HEK293 (cell line): Measurements from ENCODE around the gene SP8.
A peak's percentile ranks its signal among the peaks of the same experiment; 100 is the strongest.

ENCODE experiments used
- BCL11B ChIP-seq: fragments of 450-650 bp; formaldehyde crosslinking; IDR thresholded peaks from 2 replicates; pipeline ENCODE4 v1.5.1; 2016; ENCODE audit warnings: low read depth, missing biosample characterization, missing genetic modification characterization
- BCL6B ChIP-seq: fragments of 450-650 bp; formaldehyde crosslinking; IDR thresholded peaks from 2 replicates; pipeline ENCODE4 v1.5.1; 2017; ENCODE audit warnings: missing biosample characterization, missing genetic modification characterization
- EGR2 ChIP-seq: fragments of 450-650 bp; formaldehyde crosslinking; IDR thresholded peaks from 2 replicates; pipeline ENCODE4 v1.5.1; 2016; ENCODE audit warnings: low read depth, missing biosample characterization, missing genetic modification characterization
- GLIS1 ChIP-seq: fragments of 450-650 bp; formaldehyde crosslinking; IDR thresholded peaks from 2 replicates; pipeline ENCODE4 v1.5.1; 2016; ENCODE audit warnings: missing biosample characterization, missing genetic modification characterization
- RBAK ChIP-seq: fragments of 450-650 bp; formaldehyde crosslinking; IDR thresholded peaks from 2 replicates; pipeline ENCODE4 v1.5.1; 2016; ENCODE audit warnings: missing biosample characterization, missing genetic modification characterization
- SCRT1 ChIP-seq: fragments of 450-650 bp; formaldehyde crosslinking; IDR thresholded peaks from 2 replicates; pipeline ENCODE4 v1.5.1; 2016; ENCODE audit warnings: missing biosample characterization, missing genetic modification characterization, borderline replicate concordance
- YY1 ChIP-seq: fragments of 450-650 bp; formaldehyde crosslinking; IDR thresholded peaks from 2 replicates; pipeline ENCODE4 v1.5.1; 2018; ENCODE audit warnings: missing biosample characterization, missing genetic modification characterization
- ZBTB8A ChIP-seq: fragments of 450-650 bp; formaldehyde crosslinking; IDR thresholded peaks from 2 replicates; pipeline ENCODE4 v1.5.1; 2016; ENCODE audit warnings: missing biosample characterization, missing genetic modification characterization
- ZEB2 ChIP-seq: fragments of 450-650 bp; formaldehyde crosslinking; IDR thresholded peaks from 2 replicates; pipeline ENCODE4 v1.5.1; 2016; ENCODE audit warnings: missing biosample characterization, missing genetic modification characterization
- ZNF146 ChIP-seq: fragments of 450-650 bp; formaldehyde crosslinking; IDR thresholded peaks from 2 replicates; pipeline ENCODE4 v1.5.1; 2016; ENCODE audit warnings: missing biosample characterization, missing genetic modification characterization
- ZNF19 ChIP-seq: fragments of 450-650 bp; formaldehyde crosslinking; IDR thresholded peaks from 2 replicates; pipeline ENCODE4; 2016; ENCODE audit warnings: missing biosample characterization, missing genetic modification characterization, low read depth
- ZNF2 ChIP-seq: fragments of 450-650 bp; formaldehyde crosslinking; IDR thresholded peaks from 2 replicates; pipeline ENCODE4 v1.5.1; 2016; ENCODE audit warnings: missing biosample characterization, missing genetic modification characterization
- ZNF24 ChIP-seq: fragments of 450-650 bp; formaldehyde crosslinking; IDR thresholded peaks from 2 replicates; pipeline ENCODE4 v1.5.1; 2016; ENCODE audit warnings: missing biosample characterization, missing genetic modification characterization
- ZNF248 ChIP-seq: fragments of 450-650 bp; formaldehyde crosslinking; IDR thresholded peaks from 2 replicates; pipeline ENCODE4 v1.5.1; 2017; ENCODE audit warnings: missing biosample characterization, missing genetic modification characterization
- ZNF274 ChIP-seq, 2 experiments: fragments of 200-500 bp in 1 of 2; fragments of 450-650 bp in 1 of 2; sonication (Bioruptor generic) in 1 of 2; formaldehyde crosslinking in 1 of 2; IDR thresholded peaks; 2 replicates each; pipeline versions ENCODE4 v1.5.1 to v1.6.1; 2014 to 2016; ENCODE audit warnings: borderline replicate concordance in 1 of 2, inconsistent platforms in 1 of 2, low read length in 1 of 2, missing biosample characterization in 1 of 2, missing genetic modification characterization in 1 of 2
- ZNF391 ChIP-seq: fragments of 450-650 bp; formaldehyde crosslinking; IDR thresholded peaks from 2 replicates; pipeline ENCODE4 v1.5.1; 2016; ENCODE audit warnings: low read depth, missing biosample characterization, missing genetic modification characterization, borderline replicate concordance
- ZNF501 ChIP-seq: fragments of 450-650 bp; formaldehyde crosslinking; IDR thresholded peaks from 2 replicates; pipeline ENCODE4 v1.5.1; 2016; ENCODE audit warnings: missing biosample characterization, missing genetic modification characterization
- ZNF555 ChIP-seq: fragments of 450-650 bp; formaldehyde crosslinking; conservative IDR thresholded peaks from 2 replicates; pipeline ENCODE4 v1.5.1; 2017; ENCODE audit warnings: missing biosample characterization, mild to moderate bottlenecking, missing genetic modification characterization, inconsistent platforms
- ZNF600 ChIP-seq: fragments of 450-650 bp; formaldehyde crosslinking; IDR thresholded peaks from 2 replicates; pipeline ENCODE4 v1.5.1; 2016; ENCODE audit warnings: missing biosample characterization, missing genetic modification characterization
- ZNF654 ChIP-seq: fragments of 450-650 bp; formaldehyde crosslinking; IDR thresholded peaks from 2 replicates; pipeline ENCODE4 v1.5.1; 2016; ENCODE audit warnings: low read depth, missing biosample characterization, missing genetic modification characterization
- ZNF776 ChIP-seq: fragments of 450-650 bp; formaldehyde crosslinking; IDR thresholded peaks from 2 replicates; pipeline ENCODE4 v1.5.0; 2017; ENCODE audit warnings: missing biosample characterization, missing genetic modification characterization, borderline replicate concordance
- ZNF785 ChIP-seq: fragments of 450-650 bp; formaldehyde crosslinking; IDR thresholded peaks from 2 replicates; pipeline ENCODE4 v1.5.1; 2016; ENCODE audit warnings: missing biosample characterization, missing genetic modification characterization
- TF ChIP-seq, protein P1 (sequence below): fragments of 450-650 bp; formaldehyde crosslinking; IDR thresholded peaks from 2 replicates; pipeline ENCODE4 v1.5.1; 2016; ENCODE audit warnings: missing biosample characterization, missing genetic modification characterization
- TF ChIP-seq, protein P2 (sequence below): fragments of 450-650 bp; formaldehyde crosslinking; IDR thresholded peaks from 2 replicates; pipeline ENCODE4 v1.5.1; 2016; ENCODE audit warnings: missing biosample characterization, missing genetic modification characterization
- TF ChIP-seq, protein P3 (sequence below): fragments of 450-650 bp; formaldehyde crosslinking; IDR thresholded peaks from 2 replicates; pipeline ENCODE4 v1.5.0; 2017; ENCODE audit warnings: missing biosample characterization, missing genetic modification characterization, borderline replicate concordance
- TF ChIP-seq, protein P4 (sequence below): fragments of 450-650 bp; formaldehyde crosslinking; IDR thresholded peaks from 2 replicates; pipeline ENCODE4 v1.5.1; 2016; ENCODE audit warnings: missing biosample characterization, missing genetic modification characterization
- TF ChIP-seq, protein P5 (sequence below): fragments of 450-650 bp; formaldehyde crosslinking; optimal IDR thresholded peaks from 2 replicates; pipeline ENCODE3; 2016; ENCODE audit warnings: missing biosample characterization, mild to moderate bottlenecking, missing genetic modification characterization

SP8 gene

DNA sequence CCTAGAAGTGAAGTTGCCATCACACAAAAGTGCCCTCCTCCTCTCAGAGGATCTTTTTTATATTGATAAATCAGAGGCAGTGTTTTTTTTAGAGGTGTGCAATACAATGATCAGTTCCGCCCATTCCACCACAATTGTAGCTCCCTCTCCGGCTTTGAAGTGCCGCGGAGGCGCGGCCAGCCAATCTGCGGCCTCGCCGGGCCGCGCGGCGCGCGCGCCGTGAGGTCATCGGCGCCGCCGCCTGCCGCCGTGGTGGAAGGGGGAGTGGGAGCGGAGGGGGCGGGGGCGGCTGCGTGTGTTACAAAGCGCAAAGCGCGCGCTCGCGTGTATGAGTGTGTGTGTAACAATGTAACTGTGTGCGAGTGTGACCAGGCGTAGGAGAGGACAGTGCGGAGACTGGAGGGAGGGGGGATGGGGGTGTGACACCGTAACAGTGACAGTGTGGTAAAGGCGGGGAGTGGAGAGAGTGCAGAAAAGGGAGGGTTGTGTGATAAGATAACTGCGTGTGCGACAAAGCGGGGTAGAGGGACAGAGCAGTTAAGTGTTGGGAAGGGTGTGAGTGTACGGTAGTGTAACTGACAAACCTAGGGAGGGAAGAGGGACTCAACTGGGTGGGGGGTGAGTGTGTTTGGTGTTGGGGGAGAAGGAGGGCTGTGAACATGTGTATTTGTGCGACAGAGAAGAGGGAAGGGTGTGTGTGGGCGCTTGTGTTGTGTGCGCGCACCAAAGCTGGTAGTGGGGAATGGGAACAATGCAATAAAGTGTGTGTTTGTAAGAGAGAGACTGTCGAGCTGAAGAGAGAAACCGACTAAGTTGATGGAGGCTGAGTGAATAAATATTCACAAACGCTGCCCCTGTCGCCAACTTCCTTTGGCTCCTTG is at the start of gene SP8 (continued):
- TF ChIP-seq, protein P1, sequence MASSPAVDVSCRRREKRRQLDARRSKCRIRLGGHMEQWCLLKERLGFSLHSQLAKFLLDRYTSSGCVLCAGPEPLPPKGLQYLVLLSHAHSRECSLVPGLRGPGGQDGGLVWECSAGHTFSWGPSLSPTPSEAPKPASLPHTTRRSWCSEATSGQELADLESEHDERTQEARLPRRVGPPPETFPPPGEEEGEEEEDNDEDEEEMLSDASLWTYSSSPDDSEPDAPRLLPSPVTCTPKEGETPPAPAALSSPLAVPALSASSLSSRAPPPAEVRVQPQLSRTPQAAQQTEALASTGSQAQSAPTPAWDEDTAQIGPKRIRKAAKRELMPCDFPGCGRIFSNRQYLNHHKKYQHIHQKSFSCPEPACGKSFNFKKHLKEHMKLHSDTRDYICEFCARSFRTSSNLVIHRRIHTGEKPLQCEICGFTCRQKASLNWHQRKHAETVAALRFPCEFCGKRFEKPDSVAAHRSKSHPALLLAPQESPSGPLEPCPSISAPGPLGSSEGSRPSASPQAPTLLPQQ (tag by site-specific recombination) = peak; percentile 42; the same call in 1 of the 2 replicates
- TF ChIP-seq ZNF785 (tag by site-specific recombination) (no peak; the same call in 1 of the 2 replicates), ZNF24 (tag by site-specific recombination) (no peak), RBAK (no peak), ZNF2 (tag by site-specific recombination) (0 out of 2 replicates have a peak, but pooled peaks have one; percentile 54), ZNF776 (tag by site-specific recombination) (no peak), ZNF654 (tag by site-specific recombination) (no peak), ZNF555 (tag by site-specific recombination) (no peak), BCL11B (0 out of 2 replicates have a peak, but pooled peaks have one; percentile 18), SCRT1 (tag by site-specific recombination) (no peak), ZNF274 (IDR thresholded peaks at IDR 0.05; ENCODE audit: low read length) (no peak), ZNF274 (tag by site-specific recombination; IDR thresholded peaks at IDR 0.05; ENCODE audit: borderline replicate concordance) (no peak), ZBTB8A (tag by site-specific recombination) (no peak), EGR2 (tag by site-specific recombination) (peak; percentile 91), ZNF391 (tag by site-specific recombination) (0 out of 2 replicates have a peak, but pooled peaks have one; percentile 44), ZNF600 (peak; percentile 84), ZNF248 (tag by site-specific recombination) (no peak), GLIS1 (tag by site-specific recombination) (peak; percentile 26; the same call in 1 of the 2 replicates), ZNF146 (tag by site-specific recombination) (no peak), BCL6B (tag by site-specific recombination) (no peak), YY1 (tag by site-specific recombination) (no peak), ZNF19 (tag by site-specific recombination) (no peak), ZEB2 (peak; percentile 39; the same call in 1 of the 2 replicates), ZNF501 (tag by site-specific recombination) (peak; percentile 72; the same call in 1 of the 2 replicates)
- TF ChIP-seq, protein P2, sequence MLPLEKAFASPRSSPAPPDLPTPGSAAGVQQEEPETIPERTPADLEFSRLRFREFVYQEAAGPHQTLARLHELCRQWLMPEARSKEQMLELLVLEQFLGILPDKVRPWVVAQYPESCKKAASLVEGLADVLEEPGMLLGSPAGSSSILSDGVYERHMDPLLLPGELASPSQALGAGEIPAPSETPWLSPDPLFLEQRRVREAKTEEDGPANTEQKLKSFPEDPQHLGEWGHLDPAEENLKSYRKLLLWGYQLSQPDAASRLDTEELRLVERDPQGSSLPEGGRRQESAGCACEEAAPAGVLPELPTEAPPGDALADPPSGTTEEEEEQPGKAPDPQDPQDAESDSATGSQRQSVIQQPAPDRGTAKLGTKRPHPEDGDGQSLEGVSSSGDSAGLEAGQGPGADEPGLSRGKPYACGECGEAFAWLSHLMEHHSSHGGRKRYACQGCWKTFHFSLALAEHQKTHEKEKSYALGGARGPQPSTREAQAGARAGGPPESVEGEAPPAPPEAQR (tag by site-specific recombination) = no peak
- TF ChIP-seq, protein P3, sequence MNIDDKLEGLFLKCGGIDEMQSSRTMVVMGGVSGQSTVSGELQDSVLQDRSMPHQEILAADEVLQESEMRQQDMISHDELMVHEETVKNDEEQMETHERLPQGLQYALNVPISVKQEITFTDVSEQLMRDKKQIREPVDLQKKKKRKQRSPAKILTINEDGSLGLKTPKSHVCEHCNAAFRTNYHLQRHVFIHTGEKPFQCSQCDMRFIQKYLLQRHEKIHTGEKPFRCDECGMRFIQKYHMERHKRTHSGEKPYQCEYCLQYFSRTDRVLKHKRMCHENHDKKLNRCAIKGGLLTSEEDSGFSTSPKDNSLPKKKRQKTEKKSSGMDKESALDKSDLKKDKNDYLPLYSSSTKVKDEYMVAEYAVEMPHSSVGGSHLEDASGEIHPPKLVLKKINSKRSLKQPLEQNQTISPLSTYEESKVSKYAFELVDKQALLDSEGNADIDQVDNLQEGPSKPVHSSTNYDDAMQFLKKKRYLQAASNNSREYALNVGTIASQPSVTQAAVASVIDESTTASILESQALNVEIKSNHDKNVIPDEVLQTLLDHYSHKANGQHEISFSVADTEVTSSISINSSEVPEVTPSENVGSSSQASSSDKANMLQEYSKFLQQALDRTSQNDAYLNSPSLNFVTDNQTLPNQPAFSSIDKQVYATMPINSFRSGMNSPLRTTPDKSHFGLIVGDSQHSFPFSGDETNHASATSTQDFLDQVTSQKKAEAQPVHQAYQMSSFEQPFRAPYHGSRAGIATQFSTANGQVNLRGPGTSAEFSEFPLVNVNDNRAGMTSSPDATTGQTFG = no peak
- TF ChIP-seq, protein P4, sequence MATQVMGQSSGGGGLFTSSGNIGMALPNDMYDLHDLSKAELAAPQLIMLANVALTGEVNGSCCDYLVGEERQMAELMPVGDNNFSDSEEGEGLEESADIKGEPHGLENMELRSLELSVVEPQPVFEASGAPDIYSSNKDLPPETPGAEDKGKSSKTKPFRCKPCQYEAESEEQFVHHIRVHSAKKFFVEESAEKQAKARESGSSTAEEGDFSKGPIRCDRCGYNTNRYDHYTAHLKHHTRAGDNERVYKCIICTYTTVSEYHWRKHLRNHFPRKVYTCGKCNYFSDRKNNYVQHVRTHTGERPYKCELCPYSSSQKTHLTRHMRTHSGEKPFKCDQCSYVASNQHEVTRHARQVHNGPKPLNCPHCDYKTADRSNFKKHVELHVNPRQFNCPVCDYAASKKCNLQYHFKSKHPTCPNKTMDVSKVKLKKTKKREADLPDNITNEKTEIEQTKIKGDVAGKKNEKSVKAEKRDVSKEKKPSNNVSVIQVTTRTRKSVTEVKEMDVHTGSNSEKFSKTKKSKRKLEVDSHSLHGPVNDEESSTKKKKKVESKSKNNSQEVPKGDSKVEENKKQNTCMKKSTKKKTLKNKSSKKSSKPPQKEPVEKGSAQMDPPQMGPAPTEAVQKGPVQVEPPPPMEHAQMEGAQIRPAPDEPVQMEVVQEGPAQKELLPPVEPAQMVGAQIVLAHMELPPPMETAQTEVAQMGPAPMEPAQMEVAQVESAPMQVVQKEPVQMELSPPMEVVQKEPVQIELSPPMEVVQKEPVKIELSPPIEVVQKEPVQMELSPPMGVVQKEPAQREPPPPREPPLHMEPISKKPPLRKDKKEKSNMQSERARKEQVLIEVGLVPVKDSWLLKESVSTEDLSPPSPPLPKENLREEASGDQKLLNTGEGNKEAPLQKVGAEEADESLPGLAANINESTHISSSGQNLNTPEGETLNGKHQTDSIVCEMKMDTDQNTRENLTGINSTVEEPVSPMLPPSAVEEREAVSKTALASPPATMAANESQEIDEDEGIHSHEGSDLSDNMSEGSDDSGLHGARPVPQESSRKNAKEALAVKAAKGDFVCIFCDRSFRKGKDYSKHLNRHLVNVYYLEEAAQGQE = no peak
- TF ChIP-seq, protein P5, sequence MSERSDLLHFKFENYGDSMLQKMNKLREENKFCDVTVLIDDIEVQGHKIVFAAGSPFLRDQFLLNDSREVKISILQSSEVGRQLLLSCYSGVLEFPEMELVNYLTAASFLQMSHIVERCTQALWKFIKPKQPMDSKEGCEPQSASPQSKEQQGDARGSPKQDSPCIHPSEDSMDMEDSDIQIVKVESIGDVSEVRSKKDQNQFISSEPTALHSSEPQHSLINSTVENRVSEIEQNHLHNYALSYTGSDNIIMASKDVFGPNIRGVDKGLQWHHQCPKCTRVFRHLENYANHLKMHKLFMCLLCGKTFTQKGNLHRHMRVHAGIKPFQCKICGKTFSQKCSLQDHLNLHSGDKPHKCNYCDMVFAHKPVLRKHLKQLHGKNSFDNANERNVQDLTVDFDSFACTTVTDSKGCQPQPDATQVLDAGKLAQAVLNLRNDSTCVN = peak; percentile 87
